ENCODE data around the gene ABCB7.
A peak's percentile ranks its signal among the peaks of the same experiment; 100 is the strongest.

ABCB7 gene

DNA sequence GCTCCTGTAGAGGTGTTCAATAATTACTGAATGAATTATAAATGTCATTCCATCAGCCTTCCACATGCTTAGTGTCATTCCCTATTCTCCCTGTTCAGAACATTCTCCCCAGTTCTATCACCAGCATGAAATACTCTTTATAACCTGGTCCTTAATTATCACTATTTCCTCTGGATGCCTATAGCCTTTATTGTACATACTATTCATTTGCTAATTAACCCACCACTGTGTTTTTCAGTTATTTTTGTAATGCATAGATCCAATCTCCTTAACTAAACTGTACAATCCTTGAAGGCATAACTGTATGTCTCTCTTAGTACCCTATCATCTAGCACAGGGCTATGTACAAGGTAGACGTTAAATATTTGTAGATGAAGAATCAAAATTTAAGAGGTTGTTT is 1.2 kb downstream of the ABCB7 start:
- peak overlapping the region; percentile 60 for H3K4me3 ChIP-seq (replicated peaks; ENCODE audit: insufficient read depth, low read length)
- no peak for DNase-seq (ENCODE audit: low read depth in 1 of 2, low spot score in 1 of 2)
- H3K27ac ChIP-seq (replicated peaks), result peak overlapping the region; percentile 87; the same call in 1 of the 2 replicates
- TF ChIP-seq, protein P1, sequence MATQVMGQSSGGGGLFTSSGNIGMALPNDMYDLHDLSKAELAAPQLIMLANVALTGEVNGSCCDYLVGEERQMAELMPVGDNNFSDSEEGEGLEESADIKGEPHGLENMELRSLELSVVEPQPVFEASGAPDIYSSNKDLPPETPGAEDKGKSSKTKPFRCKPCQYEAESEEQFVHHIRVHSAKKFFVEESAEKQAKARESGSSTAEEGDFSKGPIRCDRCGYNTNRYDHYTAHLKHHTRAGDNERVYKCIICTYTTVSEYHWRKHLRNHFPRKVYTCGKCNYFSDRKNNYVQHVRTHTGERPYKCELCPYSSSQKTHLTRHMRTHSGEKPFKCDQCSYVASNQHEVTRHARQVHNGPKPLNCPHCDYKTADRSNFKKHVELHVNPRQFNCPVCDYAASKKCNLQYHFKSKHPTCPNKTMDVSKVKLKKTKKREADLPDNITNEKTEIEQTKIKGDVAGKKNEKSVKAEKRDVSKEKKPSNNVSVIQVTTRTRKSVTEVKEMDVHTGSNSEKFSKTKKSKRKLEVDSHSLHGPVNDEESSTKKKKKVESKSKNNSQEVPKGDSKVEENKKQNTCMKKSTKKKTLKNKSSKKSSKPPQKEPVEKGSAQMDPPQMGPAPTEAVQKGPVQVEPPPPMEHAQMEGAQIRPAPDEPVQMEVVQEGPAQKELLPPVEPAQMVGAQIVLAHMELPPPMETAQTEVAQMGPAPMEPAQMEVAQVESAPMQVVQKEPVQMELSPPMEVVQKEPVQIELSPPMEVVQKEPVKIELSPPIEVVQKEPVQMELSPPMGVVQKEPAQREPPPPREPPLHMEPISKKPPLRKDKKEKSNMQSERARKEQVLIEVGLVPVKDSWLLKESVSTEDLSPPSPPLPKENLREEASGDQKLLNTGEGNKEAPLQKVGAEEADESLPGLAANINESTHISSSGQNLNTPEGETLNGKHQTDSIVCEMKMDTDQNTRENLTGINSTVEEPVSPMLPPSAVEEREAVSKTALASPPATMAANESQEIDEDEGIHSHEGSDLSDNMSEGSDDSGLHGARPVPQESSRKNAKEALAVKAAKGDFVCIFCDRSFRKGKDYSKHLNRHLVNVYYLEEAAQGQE (IDR thresholded peaks at IDR 0.05; ENCODE audit: insufficient replicate concordance, low read depth), result no peak
- no peak for TF ChIP-seq GABPA (IDR thresholded peaks at IDR 0.05; ENCODE audit: low read depth)
- no peaks in the 10 kb centered on the region for H3K27me3 ChIP-seq (ENCODE audit: insufficient read depth, poor library complexity, severe bottlenecking)

DNA sequence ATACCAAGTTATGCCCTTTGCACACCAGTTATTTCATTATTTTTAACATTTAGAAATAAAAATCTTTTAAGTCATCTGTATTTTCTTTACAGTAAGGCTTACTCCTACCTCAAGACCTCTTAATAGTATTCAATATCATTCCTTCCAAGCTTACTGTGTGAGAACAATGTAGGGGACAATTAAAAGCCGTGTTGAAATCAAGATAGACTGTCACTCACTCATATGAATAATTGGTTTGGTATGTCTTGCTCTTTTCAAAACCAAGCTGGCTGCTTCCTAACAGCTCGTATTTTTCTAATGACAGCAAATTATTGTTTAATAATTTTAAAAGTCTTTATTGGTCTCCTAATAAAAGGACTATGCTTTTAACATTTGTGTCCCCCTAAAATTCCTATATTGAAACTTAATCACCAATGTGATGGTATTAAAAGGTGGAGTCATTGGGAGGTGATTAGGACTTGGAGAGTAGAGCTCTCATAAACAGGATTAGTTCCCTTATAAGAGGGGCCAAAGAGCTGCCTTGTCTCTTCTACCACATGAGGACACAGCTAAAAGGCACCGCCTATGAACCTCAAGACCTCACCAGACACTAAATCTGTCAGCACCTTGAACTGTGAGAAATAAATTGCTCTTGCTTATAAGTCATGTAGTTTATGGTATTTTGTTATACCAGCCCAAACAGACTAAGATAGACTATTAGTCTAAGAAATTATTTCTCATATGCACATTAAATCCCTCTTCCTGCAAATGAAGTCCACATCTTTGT is 4.1 kb downstream of the ABCB7 start:
- no peak overlapping the region for H3K27ac ChIP-seq (replicated peaks)
- no peak for DNase-seq (ENCODE audit: low read depth in 1 of 2, low spot score in 1 of 2)
- no peak for TF ChIP-seq POLR2AphosphoS5 (IDR thresholded peaks at IDR 0.05; ENCODE audit: low read depth)
- no peak for TF ChIP-seq GABPA (IDR thresholded peaks at IDR 0.05; ENCODE audit: low read depth)
- no peak for TF ChIP-seq SPI1 (IDR thresholded peaks at IDR 0.05; ENCODE audit: borderline replicate concordance, low read depth)
- TF ChIP-seq, protein P2, sequence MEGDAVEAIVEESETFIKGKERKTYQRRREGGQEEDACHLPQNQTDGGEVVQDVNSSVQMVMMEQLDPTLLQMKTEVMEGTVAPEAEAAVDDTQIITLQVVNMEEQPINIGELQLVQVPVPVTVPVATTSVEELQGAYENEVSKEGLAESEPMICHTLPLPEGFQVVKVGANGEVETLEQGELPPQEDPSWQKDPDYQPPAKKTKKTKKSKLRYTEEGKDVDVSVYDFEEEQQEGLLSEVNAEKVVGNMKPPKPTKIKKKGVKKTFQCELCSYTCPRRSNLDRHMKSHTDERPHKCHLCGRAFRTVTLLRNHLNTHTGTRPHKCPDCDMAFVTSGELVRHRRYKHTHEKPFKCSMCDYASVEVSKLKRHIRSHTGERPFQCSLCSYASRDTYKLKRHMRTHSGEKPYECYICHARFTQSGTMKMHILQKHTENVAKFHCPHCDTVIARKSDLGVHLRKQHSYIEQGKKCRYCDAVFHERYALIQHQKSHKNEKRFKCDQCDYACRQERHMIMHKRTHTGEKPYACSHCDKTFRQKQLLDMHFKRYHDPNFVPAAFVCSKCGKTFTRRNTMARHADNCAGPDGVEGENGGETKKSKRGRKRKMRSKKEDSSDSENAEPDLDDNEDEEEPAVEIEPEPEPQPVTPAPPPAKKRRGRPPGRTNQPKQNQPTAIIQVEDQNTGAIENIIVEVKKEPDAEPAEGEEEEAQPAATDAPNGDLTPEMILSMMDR (IDR thresholded peaks at IDR 0.05; ENCODE audit: insufficient read depth, low read length), result no peak
- TF ChIP-seq, protein P1 (IDR thresholded peaks at IDR 0.05; ENCODE audit: insufficient replicate concordance, low read depth), result no peak
- H3K4me3 ChIP-seq (replicated peaks; ENCODE audit: insufficient read depth, low read length), result no peak overlapping the region
- no peaks in the 10 kb centered on the region for H3K27me3 ChIP-seq (ENCODE audit: insufficient read depth, poor library complexity, severe bottlenecking)

DNA sequence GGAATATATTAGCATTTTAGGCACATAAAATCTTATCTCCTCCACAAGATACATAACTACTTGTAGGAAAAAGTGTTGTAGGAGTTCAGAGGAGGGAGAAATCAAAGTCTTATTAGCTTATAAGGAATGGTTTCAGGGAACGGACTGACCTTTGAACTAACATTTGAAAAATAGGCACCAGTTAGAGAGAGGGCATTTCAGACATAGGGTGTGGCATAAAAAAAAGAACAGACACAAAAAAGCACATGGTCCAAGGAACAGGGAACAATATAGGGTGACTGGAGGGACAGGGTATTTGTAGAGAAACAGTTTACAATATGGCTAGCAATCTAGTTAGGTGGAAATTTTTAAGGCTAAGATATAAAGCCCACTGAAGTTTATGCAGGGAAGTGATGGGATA is 6.4 kb downstream of the ABCB7 start:
- DNase-seq (ENCODE audit: low read depth in 1 of 2, low spot score in 1 of 2), result no peak
- TF ChIP-seq GABPA (IDR thresholded peaks at IDR 0.05; ENCODE audit: low read depth) (no peak), POLR2AphosphoS5 (IDR thresholded peaks at IDR 0.05; ENCODE audit: low read depth) (no peak), SPI1 (IDR thresholded peaks at IDR 0.05; ENCODE audit: borderline replicate concordance, low read depth) (no peak)
- TF ChIP-seq, protein P1 (IDR thresholded peaks at IDR 0.05; ENCODE audit: insufficient replicate concordance, low read depth), result no peak
- TF ChIP-seq, protein P2 (IDR thresholded peaks at IDR 0.05; ENCODE audit: insufficient read depth, low read length), result no peak
- Histone ChIP-seq H3K4me3 (replicated peaks; ENCODE audit: insufficient read depth, low read length) (no peak overlapping the region), H3K27me3 (ENCODE audit: insufficient read depth, poor library complexity, severe bottlenecking) (no peaks in the 10 kb centered on the region), H3K27ac (replicated peaks) (no peak overlapping the region)

Measured in HL-60 (cell line).